H1 (cell line): Measurements from ENCODE around the gene SNX21. TPM values are rescaled to one million over a fixed set of nuclear protein-coding genes. Genes with fewer than 3 reads are reported as not detected.

ENCODE experiments used
- CTCF ChIA-PET: fragments of 300-600 bp; sonication (Branson Sonifier 250); formaldehyde crosslinking; loops from one replicate; lab custom pipeline; 2021; ENCODE audit not compliant: partially characterized antibody; lab: Charles Lee
- POLR2A ChIA-PET: fragments of 300-600 bp; sonication (Branson Sonifier 250); formaldehyde crosslinking; loops from one replicate; lab custom pipeline; 2021; ENCODE audit warnings: inconsistent platforms; ENCODE audit not compliant: partially characterized antibody; lab: Charles Lee
- DNase-seq, 2 experiments: peaks; one replicate each; pipeline versions ENCODE4 v3.0.0 to v3.0.0-alpha.2; 2010 to 2022; ENCODE audit warnings: low spot score in 2 of 2, low read depth in 1 of 2, mixed read lengths in 1 of 2
- FAIRE-seq: peaks from 2 replicates; lab custom pipeline; 2011; peaks lifted over from hg19 to GRCh38; lab: Jason Lieb, UNC
- H2AFZ ChIP-seq: 2 replicates; pipeline ENCODE4 v1.8.1; 2012; ENCODE audit warnings: low read length, inconsistent platforms
- H2AK5ac ChIP-seq: 2 replicates; pipeline ENCODE4 v1.6.1; 2013; ENCODE audit warnings: low read depth, low read length
- H2BK120ac ChIP-seq: replicated peaks from 2 replicates; pipeline ENCODE3; 2013; ENCODE audit warnings: low read depth, low read length, inconsistent platforms
- H2BK12ac ChIP-seq: 2 replicates; pipeline ENCODE4 v1.6.1; 2013; ENCODE audit warnings: low read depth, low read length
- H2BK15ac ChIP-seq: 2 replicates; pipeline ENCODE4 v1.6.1; 2013; ENCODE audit warnings: low read length
- H2BK20ac ChIP-seq: 2 replicates; pipeline ENCODE4 v1.6.1; 2013; ENCODE audit warnings: low read length
- H2BK5ac ChIP-seq: 2 replicates; pipeline ENCODE4 v1.6.1; 2013; ENCODE audit warnings: low read depth, low read length
- H3K14ac ChIP-seq: 2 replicates; pipeline ENCODE4 v1.6.1; 2013; ENCODE audit warnings: inconsistent platforms; ENCODE audit not compliant: insufficient read length
- H3K18ac ChIP-seq: 2 replicates; pipeline ENCODE4 v1.6.1; 2013; ENCODE audit warnings: low read length; ENCODE audit errors: extremely low read depth
- H3K23ac ChIP-seq: 2 replicates; pipeline ENCODE4 v1.6.1; 2013; ENCODE audit warnings: inconsistent platforms; ENCODE audit not compliant: insufficient read length
- H3K23me2 ChIP-seq: 2 replicates; pipeline ENCODE4 v1.6.1; 2013; ENCODE audit warnings: low read depth, low read length
- H3K27ac ChIP-seq: 2 replicates; pipeline ENCODE4 v1.6.1; 2011; ENCODE audit warnings: low read depth, low read length, inconsistent platforms
- H3K27me3 ChIP-seq, 4 experiments: replicated peaks in 1 of 4; 1 replicate in 1 of 4; 2 replicates in 3 of 4; pipeline versions ENCODE4 v1.6.1 to v1.8.1; 2011 to 2013; ENCODE audit warnings: low read length in 3 of 4, mild to moderate bottlenecking in 3 of 4, inconsistent platforms in 2 of 4, mixed read lengths in 2 of 4, moderate library complexity in 1 of 4; ENCODE audit not compliant: control insufficient read depth in 3 of 4, insufficient read depth in 3 of 4; ENCODE audit errors: extremely low read depth in 1 of 4
- H3K36me3 ChIP-seq, 4 experiments: 2 replicates each; pipeline versions ENCODE4 v1.6.1 to v1.8.1; 2011 to 2013; ENCODE audit warnings: mild to moderate bottlenecking in 4 of 4, low read length in 3 of 4, moderate library complexity in 2 of 4, control low read depth in 1 of 4, inconsistent platforms in 1 of 4; ENCODE audit not compliant: insufficient read depth in 4 of 4, control insufficient read depth in 2 of 4
- H3K4ac ChIP-seq: replicated peaks from 2 replicates; pipeline ENCODE3; 2013; ENCODE audit warnings: low read length, low read depth, mixed read lengths, inconsistent platforms; ENCODE audit not compliant: insufficient read length
- H3K4me1 ChIP-seq, 4 experiments: replicated peaks in 1 of 4; 1 replicate in 1 of 4; 2 replicates in 3 of 4; pipeline versions ENCODE4 v1.6.1 to v1.8.1; 2011 to 2013; ENCODE audit warnings: low read length in 3 of 4, inconsistent platforms in 2 of 4, mixed read lengths in 1 of 4; ENCODE audit not compliant: insufficient read depth in 4 of 4, control insufficient read depth in 3 of 4
- H3K4me2 ChIP-seq, 2 experiments: 2 replicates each; pipeline versions ENCODE4 v1.6.1 to v1.8.1; 2011 to 2013; ENCODE audit warnings: low read depth in 2 of 2, low read length in 2 of 2, control low read depth in 1 of 2, inconsistent platforms in 1 of 2, mild to moderate bottlenecking in 1 of 2; ENCODE audit not compliant: insufficient read depth in 1 of 2
- H3K4me3 ChIP-seq, 4 experiments: fragments of 200-600, 300-600 bp in 1 of 4; sonication (generic), shearing (Covaris generic), sonication (Bioruptor Twin) in 1 of 4; 2 replicates each; pipeline versions ENCODE4 v1.5.1 to v1.8.1; 2011 to 2016; ENCODE audit warnings: low read length in 4 of 4, low read depth in 3 of 4, control low read depth in 2 of 4, inconsistent platforms in 2 of 4, mild to moderate bottlenecking in 2 of 4, mixed read lengths in 1 of 4, moderate library complexity in 1 of 4; ENCODE audit not compliant: insufficient read depth in 2 of 4; ENCODE audit errors: extremely low read depth in 1 of 4
- H3K56ac ChIP-seq: replicated peaks from 2 replicates; pipeline ENCODE3; 2013; ENCODE audit warnings: low read depth, mild to moderate bottlenecking, mixed read lengths, low read length, inconsistent platforms; ENCODE audit not compliant: insufficient read length
- H3K79me1 ChIP-seq: 2 replicates; pipeline ENCODE4 v1.6.1; 2013; ENCODE audit warnings: low read depth, low read length, control low read depth
- H3K79me2 ChIP-seq, 2 experiments: 2 replicates each; pipeline versions ENCODE4 v1.6.1 to v1.8.1; 2012 to 2013; ENCODE audit warnings: low read length in 2 of 2, mild to moderate bottlenecking in 2 of 2, inconsistent platforms in 1 of 2; ENCODE audit not compliant: insufficient read depth in 2 of 2, control insufficient read depth in 1 of 2
- H3K9ac ChIP-seq, 4 experiments: replicated peaks in 1 of 4; 1 replicate in 1 of 4; 2 replicates in 3 of 4; pipeline versions ENCODE4 v1.6.1 to v1.8.1; 2011 to 2013; ENCODE audit warnings: low read depth in 3 of 4, low read length in 3 of 4, control low read depth in 2 of 4, mild to moderate bottlenecking in 2 of 4, moderate library complexity in 2 of 4, inconsistent platforms in 1 of 4; ENCODE audit errors: extremely low read depth in 1 of 4
- H3K9me3 ChIP-seq, 2 experiments: 2 replicates each; pipeline versions ENCODE4 v1.6.1 to v1.8.1; 2012 to 2013; ENCODE audit warnings: mild to moderate bottlenecking in 2 of 2, moderate library complexity in 2 of 2, control low read depth in 1 of 2, inconsistent platforms in 1 of 2, low read depth in 1 of 2, low read length in 1 of 2, mixed read lengths in 1 of 2; ENCODE audit not compliant: insufficient read depth in 2 of 2
- H4K20me1 ChIP-seq, 2 experiments: replicated peaks in 1 of 2; 2 replicates each; pipeline versions ENCODE3 to v1.8.1; 2011 to 2013; ENCODE audit warnings: inconsistent platforms in 2 of 2, low read length in 2 of 2, mild to moderate bottlenecking in 1 of 2; ENCODE audit not compliant: insufficient read depth in 2 of 2, control insufficient read depth in 1 of 2
- H4K5ac ChIP-seq: 2 replicates; pipeline ENCODE4 v1.6.1; 2013; ENCODE audit warnings: low read length, low read depth, mixed read lengths, inconsistent platforms; ENCODE audit not compliant: insufficient read length
- H4K8ac ChIP-seq: 2 replicates; pipeline ENCODE4 v1.8.0; 2013; ENCODE audit warnings: mild to moderate bottlenecking, moderate library complexity, low read length, inconsistent platforms; ENCODE audit not compliant: insufficient read depth; ENCODE audit errors: extremely low read depth
- H4K91ac ChIP-seq: replicated peaks from 2 replicates; pipeline ENCODE3; 2013; ENCODE audit warnings: low read length, mixed read lengths, inconsistent platforms; ENCODE audit not compliant: insufficient read length
- CBX8 ChIP-seq: fragments of 300-800, 300-1000 bp; sonication (generic); IDR thresholded peaks from 2 replicates; pipeline ENCODE4 v1.7.1; 2016; ENCODE audit warnings: low read depth, low read length, borderline replicate concordance
- WGBS, 2 experiments: shearing (Covaris generic) in 1 of 2; methylation state at CpG; one replicate each; pipeline versions ENCODE4 v1.1.6 to v1.1.7; 2013 to 2015; ENCODE audit warnings: low lambda C conversion rate in 2 of 2, mixed read lengths in 2 of 2, inconsistent platforms in 1 of 2, low coverage in 1 of 2, missing lambda C conversion rate in 1 of 2; ENCODE audit not compliant: insufficient replicate concordance in 2 of 2, insufficient coverage in 1 of 2, insufficient read length in 1 of 2; ENCODE audit errors: extremely low coverage in 1 of 2, missing lambda C conversion rate in 1 of 2; 5-methylcytosine and 5-hydroxymethylcytosine counted together
- polyA plus RNA-seq, 7 experiments: library from polyadenylated mRNA; depleted of rRNA in 3 of 7; stranded (reverse) in 5 of 7; unstranded in 2 of 7; fragments of >200 nt in 5 of 7; fragments of 200-250 nt in 2 of 7; gene quantifications; 1 replicate in 5 of 7; 2 replicates in 1 of 7; 4 replicates in 1 of 7; pipeline versions ENCODE4 v1.2.1 to v1.2.3, GENCODE V29; 2011 to 2013; ENCODE audit warnings: missing spikeins in 2 of 7, mixed read lengths in 2 of 7
- total RNA-seq: library from RNA; stranded (reverse); fragmentation: NEBNext Ultra II Directional; extraction: Animal tissue kit (Norgen Biotek cat#: 25700); gene quantifications from 2 replicates; pipeline ENCODE4 v1.2.1, GENCODE V29; 2021

Gene SNX21
- total and polyA plus RNA-seq, 2 of the 8 experiments (the other 6 are each of a cell fraction or from before 2014, with no cell fraction given), result 15.8 to 16.8 TPM

GRCh38 chr20:45810191-45810970 is 23.2 kb upstream of the SNX21 start:
- Histone ChIP-seq H3K79me2 (peaks cover 7 to 20% of the 10 kb centered on the region in 2 experiments), H3K27me3 (no peaks in the 10 kb centered on the region), H4K20me1 (peaks cover 3% of the 10 kb centered on the region in 2 experiments), H3K4me3 (no peak overlapping the region), H3K9me3 (no peaks in the 10 kb centered on the region), H3K36me3 (peaks cover 17 to 45% (median 31%) of the 10 kb centered on the region in 4 experiments), H2BK20ac (no peak overlapping the region), H2AFZ (no peak overlapping the region), H3K27ac (no peak overlapping the region), H3K4me1 (peaks cover 0 to 4% (median 2%) of the 10 kb centered on the region in 4 experiments; a peak in 2 of 7 replicates), H4K8ac (no peak overlapping the region), H3K9ac (no peak overlapping the region), H4K5ac (no peak overlapping the region), H3K79me1 (peaks cover 5% of the 10 kb centered on the region), H3K4me2 (no peak overlapping the region), H3K18ac (no peak overlapping the region), H2BK5ac (no peak overlapping the region), H2BK15ac (no peak overlapping the region), H3K4ac (no peak overlapping the region), H4K91ac (no peak overlapping the region), H3K23me2 (peaks cover 9% of the 10 kb centered on the region; the same call in 1 of the 2 replicates), H3K14ac (no peak overlapping the region), H2BK12ac (no peak overlapping the region), H2AK5ac (no peak overlapping the region), H3K23ac (no peak overlapping the region), H2BK120ac (no peak overlapping the region), H3K56ac (no peak overlapping the region)
- no peak for TF ChIP-seq CBX8
- ChIA-PET POLR2A (interaction anchor here (1.3 to 10.4 kb wide), 3 partner anchors 7 to 19 kb away, joined by 3 to 90 read pairs (median 4); partner anchors contain the start of genes DNTTIP1 and WFDC3), CTCF (interaction anchor here (0.7 to 2.6 kb wide), 4 partner anchors 14 to 806 kb away, joined by 3 to 8 read pairs (median 4); no protein-coding TSS in a partner anchor)
- FAIRE-seq (no peak), DNase-seq (no peak)
- WGBS, 2 experiments, result 94% methylated on average over 7 of the region's 8 CpGs; no CpG with 5 or more reads in 1 of the 2 experiments
